Measurements from ENCODE around the gene TGFBR3. TPM values are rescaled to one million over a fixed set of nuclear protein-coding genes. Genes with fewer than 3 reads are reported as not detected.

The TGFBR3 gene
- total and polyA plus RNA-seq, 2 experiments from 2014 or later = 46.8 to 68.3 TPM

GRCh38 chr1:91781901-91782622, 103.9 kb downstream of the TGFBR3 start:
- Histone ChIP-seq H3K9me3 (ENCODE audit: low read depth) (no peaks in the 10 kb centered on the region), H3K9me2 (replicated peaks; ENCODE audit: insufficient read depth) (no peaks in the 10 kb centered on the region), H3K4me1 (ENCODE audit: insufficient read depth) (peaks cover 41% of the 10 kb centered on the region), H2AFZ (no peak overlapping the region), H3K4me3 (no peak overlapping the region), H3K27me3 (no peaks in the 10 kb centered on the region), H3K36me3 (replicated peaks; ENCODE audit: insufficient read depth, low read depth) (no peaks in the 10 kb centered on the region), H3K4me2 (peak overlapping the region; percentile 17), H3K79me2 (peaks cover 7% of the 10 kb centered on the region), H4K20me1 (ENCODE audit: insufficient read depth, poor library complexity, severe bottlenecking) (no peaks in the 10 kb centered on the region), H3K27ac (peak overlapping the region; percentile 87)
- DNase-seq (ENCODE audit: low spot score) = no peak
- TF ChIP-seq EZH2 (IDR thresholded peaks at IDR 0.05; ENCODE audit: borderline replicate concordance) (no peak), CTCF (IDR thresholded peaks at IDR 0.05; ENCODE audit: poor library complexity) (no peak), EZH2phosphoT487 (IDR thresholded peaks at IDR 0.05; ENCODE audit: low read depth, severe bottlenecking, unreplicated experiment) (no peak)
- 72% methylated on average over 10 of the region's 10 CpGs for WGBS (ENCODE audit: low lambda C conversion rate, missing lambda C conversion rate)

GRCh38 chr1:91781371-91781825, 104.6 kb downstream of the TGFBR3 start:
- Histone ChIP-seq H2AFZ (no peak overlapping the region), H3K9me3 (ENCODE audit: low read depth) (no peaks in the 10 kb centered on the region), H3K27ac (peak overlapping the region; percentile 87), H3K9me2 (replicated peaks; ENCODE audit: insufficient read depth) (no peaks in the 10 kb centered on the region), H3K4me3 (no peak overlapping the region), H3K36me3 (replicated peaks; ENCODE audit: insufficient read depth, low read depth) (no peaks in the 10 kb centered on the region), H4K20me1 (ENCODE audit: insufficient read depth, poor library complexity, severe bottlenecking) (no peaks in the 10 kb centered on the region), H3K4me2 (peak overlapping the region; percentile 42), H3K4me1 (ENCODE audit: insufficient read depth) (peaks cover 45% of the 10 kb centered on the region), H3K27me3 (no peaks in the 10 kb centered on the region), H3K79me2 (peaks cover 7% of the 10 kb centered on the region)
- TF ChIP-seq CTCF (IDR thresholded peaks at IDR 0.05; ENCODE audit: poor library complexity) (no peak), EZH2phosphoT487 (IDR thresholded peaks at IDR 0.05; ENCODE audit: low read depth, severe bottlenecking, unreplicated experiment) (no peak), EZH2 (IDR thresholded peaks at IDR 0.05; ENCODE audit: borderline replicate concordance) (no peak)
- WGBS (ENCODE audit: low lambda C conversion rate, missing lambda C conversion rate) = 43% methylated on average over 4 of the region's 4 CpGs
- DNase-seq (ENCODE audit: low spot score) = peak; percentile 58

GRCh38 chr1:91779548-91780021, 106.4 kb downstream of the TGFBR3 start:
- peaks cover 2% of the 10 kb centered on the region for H3K79me2 ChIP-seq
- H3K9me3 ChIP-seq (ENCODE audit: low read depth) = no peaks in the 10 kb centered on the region
- TF ChIP-seq EZH2 (IDR thresholded peaks at IDR 0.05; ENCODE audit: borderline replicate concordance) (no peak), CTCF (IDR thresholded peaks at IDR 0.05; ENCODE audit: poor library complexity) (no peak), EZH2phosphoT487 (IDR thresholded peaks at IDR 0.05; ENCODE audit: low read depth, severe bottlenecking, unreplicated experiment) (no peak)
- WGBS (ENCODE audit: low lambda C conversion rate, missing lambda C conversion rate) = 100% methylated on average over 2 of the region's 2 CpGs
- H3K4me1 ChIP-seq (ENCODE audit: insufficient read depth) = peaks cover 45% of the 10 kb centered on the region
- DNase-seq (ENCODE audit: low spot score) = no peak
- no peaks in the 10 kb centered on the region for H4K20me1 ChIP-seq (ENCODE audit: insufficient read depth, poor library complexity, severe bottlenecking)
- H3K36me3 ChIP-seq (replicated peaks; ENCODE audit: insufficient read depth, low read depth) = no peaks in the 10 kb centered on the region
- H3K27me3 ChIP-seq = no peaks in the 10 kb centered on the region
- H3K9me2 ChIP-seq (replicated peaks; ENCODE audit: insufficient read depth) = no peaks in the 10 kb centered on the region
- no peak overlapping the region for H2AFZ ChIP-seq
- no peak overlapping the region for H3K4me3 ChIP-seq
- H3K4me2 ChIP-seq = no peak overlapping the region
- peak overlapping the region; percentile 87 for H3K27ac ChIP-seq
